ES-I3 (cell line): Measurements from ENCODE around the gene DDX41.

Source experiments
- H3K36me3 ChIP-seq: 2 replicates; pipeline ENCODE4 v1.6.1; 2013; ENCODE audit warnings: mild to moderate bottlenecking, low read length, control low read depth, moderate library complexity; ENCODE audit not compliant: insufficient read depth
- H3K4me1 ChIP-seq: 2 replicates; pipeline ENCODE4 v1.6.1; 2013; ENCODE audit warnings: mild to moderate bottlenecking, control low read depth, low read length; ENCODE audit not compliant: insufficient read depth
- H3K9ac ChIP-seq: 2 replicates; pipeline ENCODE4 v1.6.1; 2013; ENCODE audit warnings: low read depth, mild to moderate bottlenecking, low read length, moderate library complexity
- H3K9me3 ChIP-seq: 2 replicates; pipeline ENCODE4 v1.6.1; 2013; ENCODE audit warnings: mild to moderate bottlenecking, low read length, moderate library complexity; ENCODE audit not compliant: control insufficient read depth, insufficient read depth

The DDX41 gene

GRCh38 chr5:177529247-177530203 lies 12.8 kb upstream of the DDX41 start:
- peaks cover 25% of the 10 kb centered on the region for H3K36me3 ChIP-seq
- H3K9ac ChIP-seq: no peak overlapping the region
- no peaks in the 10 kb centered on the region for H3K4me1 ChIP-seq
- H3K9me3 ChIP-seq: no peaks in the 10 kb centered on the region

DNA sequence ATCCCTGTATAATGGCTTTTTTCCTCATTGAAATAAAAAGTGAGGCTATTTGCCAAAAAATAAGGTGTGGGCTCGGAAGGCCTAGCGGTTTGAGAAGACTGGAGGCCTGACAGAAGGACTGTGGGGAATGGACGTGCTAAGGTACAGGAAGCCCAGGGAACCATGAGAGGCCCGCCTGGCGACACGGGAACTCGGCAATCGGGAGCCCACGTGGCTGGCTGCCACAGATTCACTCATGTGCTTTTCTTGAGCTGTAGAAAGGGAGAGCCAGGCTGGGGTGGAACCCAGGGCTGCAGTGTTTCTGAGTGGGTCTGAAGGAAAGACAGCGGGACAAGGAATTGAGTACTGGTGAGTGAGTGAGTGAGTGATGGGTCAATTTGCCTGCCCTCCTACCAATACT lies 11.9 kb upstream of the DDX41 start:
- Histone ChIP-seq H3K4me1 (no peaks in the 10 kb centered on the region), H3K9ac (no peak overlapping the region), H3K9me3 (no peaks in the 10 kb centered on the region), H3K36me3 (peaks cover 25% of the 10 kb centered on the region)

DNA sequence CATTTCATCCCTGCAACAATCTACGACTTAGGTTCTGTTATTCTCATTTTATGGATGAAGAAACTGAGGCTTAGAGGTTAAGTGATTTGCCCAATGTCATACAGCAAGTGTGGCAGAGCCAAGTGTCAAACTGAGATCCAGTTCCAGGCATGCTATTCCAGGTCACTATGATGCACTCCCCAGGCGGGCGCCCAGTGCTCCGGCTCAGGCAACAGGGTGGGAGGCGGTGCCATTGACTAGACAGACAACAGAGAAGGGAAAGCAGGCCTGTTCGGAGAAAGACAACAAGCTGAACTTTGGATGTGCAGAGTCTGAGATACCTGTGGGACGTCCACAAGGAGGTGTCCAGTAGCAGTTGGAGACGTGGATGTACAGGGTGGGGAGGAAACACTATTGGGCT lies 10.8 kb upstream of the DDX41 start:
- H3K4me1 ChIP-seq: no peaks in the 10 kb centered on the region
- H3K9me3 ChIP-seq: no peaks in the 10 kb centered on the region
- H3K9ac ChIP-seq: no peak overlapping the region
- H3K36me3 ChIP-seq: peaks cover 25% of the 10 kb centered on the region

- Histone ChIP-seq H3K9ac (no peak overlapping the region), H3K4me1 (no peaks in the 10 kb centered on the region), H3K36me3 (peaks cover 25% of the 10 kb centered on the region), H3K9me3 (no peaks in the 10 kb centered on the region)
Measured at GRCh38 chr5:177526791-177527190, 10.0 kb upstream of the DDX41 start.

- Histone ChIP-seq H3K4me1 (no peaks in the 10 kb centered on the region), H3K9me3 (no peaks in the 10 kb centered on the region), H3K9ac (no peak overlapping the region), H3K36me3 (peaks cover 25% of the 10 kb centered on the region)
Measured at GRCh38 chr5:177526191-177526590, 9.4 kb upstream of the DDX41 start.

- Histone ChIP-seq H3K36me3 (peaks cover 18% of the 10 kb centered on the region), H3K9ac (no peak overlapping the region), H3K4me1 (no peaks in the 10 kb centered on the region), H3K9me3 (no peaks in the 10 kb centered on the region)
Measured at GRCh38 chr5:177524941-177525655, 8.3 kb upstream of the DDX41 start.

GRCh38 chr5:177524539-177524900 lies 7.8 kb upstream of the DDX41 start:
- peaks cover 17% of the 10 kb centered on the region for H3K36me3 ChIP-seq
- no peak overlapping the region for H3K9ac ChIP-seq
- H3K4me1 ChIP-seq: no peaks in the 10 kb centered on the region
- H3K9me3 ChIP-seq: no peaks in the 10 kb centered on the region

DNA sequence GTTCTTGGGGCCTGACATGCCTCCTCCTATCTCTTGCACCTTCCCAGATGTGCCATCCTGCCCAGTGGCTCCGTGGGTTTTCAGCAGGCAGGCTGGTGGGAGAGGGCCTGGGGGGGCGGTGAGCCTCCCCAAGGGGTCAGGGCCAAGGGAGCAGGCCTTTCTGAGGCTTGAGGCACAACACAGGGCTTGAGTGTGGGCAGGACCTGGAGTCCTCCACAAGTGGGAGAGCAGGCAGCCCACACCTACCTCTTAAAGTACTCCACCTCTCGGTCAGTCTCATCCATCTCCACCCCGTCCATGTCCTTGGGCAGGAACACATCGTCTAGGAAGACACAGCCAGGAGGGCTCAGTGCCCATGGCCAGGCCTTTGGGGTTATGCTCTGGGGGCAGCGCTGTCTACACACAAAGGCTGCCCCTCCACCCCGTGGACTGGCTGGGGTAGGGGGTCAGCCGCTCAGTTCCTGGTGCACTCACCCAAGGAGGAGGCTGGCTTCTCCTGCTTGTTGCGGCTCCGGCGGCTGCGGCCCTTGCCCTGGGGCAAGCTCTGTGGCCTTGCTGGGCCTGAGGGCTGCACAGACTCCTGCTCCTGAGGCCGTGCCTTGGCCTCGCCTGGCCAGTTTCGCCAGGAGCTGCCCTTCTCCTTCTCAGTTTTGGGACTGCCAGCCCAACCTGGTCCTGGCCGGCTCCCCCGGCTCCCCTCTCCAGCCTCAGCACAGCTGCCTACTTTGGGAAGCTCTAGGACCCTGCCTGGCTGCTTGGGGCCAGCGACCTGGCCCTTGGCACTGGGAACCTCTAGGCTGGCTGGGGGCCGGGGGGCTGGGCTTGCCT lies 7.2 kb upstream of the DDX41 start:
- peaks cover 14% of the 10 kb centered on the region for H3K36me3 ChIP-seq
- H3K4me1 ChIP-seq: no peaks in the 10 kb centered on the region
- H3K9me3 ChIP-seq: no peaks in the 10 kb centered on the region
- no peak overlapping the region for H3K9ac ChIP-seq

DNA sequence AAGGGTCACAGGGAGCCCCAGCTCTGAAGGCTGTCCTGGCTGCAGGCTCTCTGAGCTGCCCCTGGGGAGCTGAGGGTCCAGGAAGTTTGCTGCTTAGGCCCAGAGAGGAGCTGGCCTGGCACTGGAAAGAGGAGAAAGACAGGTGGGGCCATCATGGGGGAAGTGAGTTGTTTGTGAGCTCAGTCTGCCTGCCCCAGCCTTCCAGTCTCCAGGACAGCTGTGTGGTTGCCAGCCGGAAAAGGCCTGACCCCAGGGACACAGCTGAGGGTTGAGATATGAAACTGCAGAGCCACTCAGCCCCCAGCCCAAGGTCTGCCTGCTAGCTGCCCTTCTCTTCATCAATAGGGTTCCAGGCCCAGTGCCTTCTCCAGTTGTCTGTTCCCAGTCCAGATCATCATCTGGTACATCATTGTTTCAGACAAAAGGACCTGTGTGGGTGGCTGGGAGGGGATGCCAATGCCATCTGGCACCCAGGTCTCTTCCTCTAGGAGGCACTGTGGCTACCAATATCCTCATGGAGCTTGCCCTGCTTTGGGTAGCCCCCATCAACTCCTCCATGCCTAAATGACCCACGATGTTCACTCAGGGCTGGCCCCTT lies 4.3 kb upstream of the DDX41 start:
- Histone ChIP-seq H3K36me3 (peaks cover 7% of the 10 kb centered on the region), H3K9ac (no peak overlapping the region), H3K9me3 (no peaks in the 10 kb centered on the region), H3K4me1 (no peaks in the 10 kb centered on the region; the same call in 1 of the 2 replicates)

DNA sequence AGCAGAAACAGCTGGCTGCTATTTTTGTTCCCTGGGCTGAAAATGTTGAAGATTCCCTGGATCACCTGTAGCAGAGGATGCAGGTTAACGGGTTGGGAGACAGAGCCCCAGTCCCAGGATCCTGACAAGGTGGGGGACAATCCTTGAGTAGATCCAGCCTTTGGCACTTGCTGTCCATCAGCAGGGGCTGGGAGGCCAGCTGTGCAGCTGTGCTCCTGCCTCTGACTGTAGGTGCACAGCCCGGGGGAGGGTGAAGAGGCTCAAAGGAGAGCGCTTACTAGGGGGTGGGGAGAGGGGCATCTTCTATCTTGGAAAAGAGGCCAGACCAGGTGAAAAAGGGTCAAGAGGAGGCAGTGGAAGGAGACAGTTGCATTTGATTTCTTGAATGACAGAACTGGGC lies 3.5 kb upstream of the DDX41 start:
- Histone ChIP-seq H3K9me3 (no peaks in the 10 kb centered on the region), H3K4me1 (no peaks in the 10 kb centered on the region; the same call in 1 of the 2 replicates), H3K9ac (no peak overlapping the region), H3K36me3 (peaks cover 12% of the 10 kb centered on the region)

DNA sequence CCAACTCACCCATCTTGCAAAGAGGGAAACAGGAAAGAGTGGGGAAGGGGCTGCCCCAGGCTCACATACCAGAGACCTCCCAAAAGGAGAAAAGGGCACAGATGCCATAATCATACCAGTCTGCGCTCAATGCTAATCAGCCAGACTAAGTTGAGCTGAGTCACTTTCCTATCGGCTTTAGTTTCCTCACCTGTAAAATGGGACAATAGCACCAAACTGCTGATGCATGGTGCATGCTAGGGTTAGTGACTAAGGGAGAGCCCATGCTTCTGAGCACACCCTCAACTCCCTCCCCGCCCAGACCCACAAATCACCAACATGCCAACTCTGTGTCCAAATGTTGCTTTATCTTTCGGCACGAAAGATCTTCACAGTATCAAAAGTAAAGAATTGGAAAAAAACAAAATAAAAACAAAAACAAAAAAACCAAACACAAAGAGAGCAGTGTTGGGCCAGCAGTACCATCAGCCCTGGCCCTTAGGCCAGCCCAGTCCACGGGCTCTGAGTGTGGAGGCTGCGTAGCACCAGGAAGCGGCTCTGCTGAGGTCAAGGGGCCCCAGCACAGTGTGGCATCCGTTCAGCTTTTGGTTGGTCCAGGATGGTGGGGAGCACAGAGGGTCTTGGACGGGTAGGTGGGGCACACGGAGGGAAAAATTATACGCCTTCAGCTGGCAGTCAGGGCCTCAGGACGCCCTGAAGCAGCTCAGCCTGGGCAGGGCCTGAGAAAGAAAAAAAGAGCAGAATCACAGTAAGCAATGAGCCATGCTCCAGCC lies 2.9 kb upstream of the DDX41 start:
- H3K36me3 ChIP-seq: peaks cover 14% of the 10 kb centered on the region
- no peak overlapping the region for H3K9ac ChIP-seq
- H3K4me1 ChIP-seq: no peaks in the 10 kb centered on the region; the same call in 1 of the 2 replicates
- no peaks in the 10 kb centered on the region for H3K9me3 ChIP-seq

DNA sequence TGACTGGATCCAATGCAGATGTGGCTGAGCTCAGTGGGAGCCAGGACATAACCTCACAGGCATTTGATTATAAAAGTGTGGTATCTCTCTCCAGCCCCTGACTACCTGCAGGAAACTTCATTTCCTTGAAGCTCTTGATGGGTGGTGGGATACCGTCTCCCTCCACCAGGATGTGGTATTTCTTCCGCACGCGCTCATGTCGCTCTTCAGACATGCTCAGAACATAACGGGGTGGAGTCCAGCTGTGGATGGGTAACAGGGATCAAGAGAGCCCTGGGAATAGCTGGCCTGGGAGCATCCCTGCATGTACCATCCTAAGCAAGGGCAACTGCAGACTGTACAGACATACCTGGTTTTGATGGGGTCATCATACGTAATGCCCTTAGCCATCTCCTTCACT lies 1.2 kb downstream of the DDX41 start:
- H3K36me3 ChIP-seq: peaks cover 16% of the 10 kb centered on the region
- H3K9me3 ChIP-seq: no peaks in the 10 kb centered on the region
- H3K9ac ChIP-seq: no peak overlapping the region
- H3K4me1 ChIP-seq: no peaks in the 10 kb centered on the region; the same call in 1 of the 2 replicates

DNA sequence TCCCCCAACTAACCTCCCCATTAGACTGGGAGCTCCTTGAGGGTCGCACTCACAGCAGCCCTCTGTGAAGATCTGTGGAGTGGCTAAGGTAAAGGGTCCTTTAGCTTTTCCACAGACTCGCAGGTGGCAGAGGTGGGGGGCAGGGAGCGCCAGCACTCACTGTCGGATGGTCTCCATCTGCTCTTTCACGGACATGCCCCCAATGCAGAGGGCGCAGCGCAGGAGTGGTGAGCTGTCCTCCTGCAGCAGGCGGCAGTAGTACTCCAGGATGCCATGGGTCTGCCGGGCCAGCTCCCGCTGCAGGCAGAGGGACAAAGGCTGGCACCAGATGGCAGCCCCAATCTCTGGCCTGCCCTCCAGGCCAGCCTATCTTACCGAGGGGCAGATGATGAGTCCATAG lies 2.2 kb downstream of the DDX41 start:
- Histone ChIP-seq H3K9me3 (no peaks in the 10 kb centered on the region), H3K9ac (no peak overlapping the region), H3K4me1 (peaks cover 7% of the 10 kb centered on the region; the same call in 1 of the 2 replicates), H3K36me3 (peaks cover 17% of the 10 kb centered on the region)
